GM12875 (cell line): ENCODE measurements around the gene NR1D1.

ENCODE experiments used
- H3K4me3 ChIP-seq: one replicate; pipeline ENCODE4 v1.5.1; 2011; ENCODE audit warnings: low read depth, low read length, control low read depth
- TF ChIP-seq, protein P1 (sequence below): IDR thresholded peaks from 2 replicates; pipeline ENCODE4 v1.5.1; 2011; ENCODE audit warnings: low read depth, mild to moderate bottlenecking, control low read depth, inconsistent platforms, low read length, moderate library complexity, borderline replicate concordance; ENCODE audit not compliant: insufficient read depth

NR1D1 gene

DNA sequence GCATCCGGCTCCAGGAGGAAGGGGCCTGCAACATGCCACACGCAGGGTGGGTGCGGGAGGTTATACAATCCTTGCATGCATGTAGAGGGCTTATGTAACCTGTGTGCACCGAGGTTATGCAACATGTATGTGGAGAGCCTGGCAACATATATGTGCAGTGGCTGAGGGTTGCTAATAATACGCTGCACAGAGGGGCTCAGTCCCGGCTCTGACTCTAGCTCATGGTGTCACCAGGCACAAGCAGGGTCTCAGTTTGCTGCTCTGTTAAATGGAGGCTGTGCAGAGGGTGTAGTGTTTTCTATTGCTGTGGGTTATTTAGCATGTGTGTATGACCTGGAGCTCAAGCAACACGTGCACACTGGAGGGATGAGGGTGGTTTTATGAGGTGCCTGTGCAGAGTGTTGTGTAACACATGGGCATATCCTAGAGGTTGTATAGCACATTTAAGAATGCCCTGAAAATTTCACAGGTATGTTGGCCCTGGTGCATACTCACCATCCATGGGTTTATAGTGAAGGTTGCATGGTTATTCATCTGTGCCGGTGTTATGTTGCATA lies 24.4 kb downstream of the NR1D1 start:
- H3K4me3 ChIP-seq = no peak overlapping the region
- TF ChIP-seq, protein P1, sequence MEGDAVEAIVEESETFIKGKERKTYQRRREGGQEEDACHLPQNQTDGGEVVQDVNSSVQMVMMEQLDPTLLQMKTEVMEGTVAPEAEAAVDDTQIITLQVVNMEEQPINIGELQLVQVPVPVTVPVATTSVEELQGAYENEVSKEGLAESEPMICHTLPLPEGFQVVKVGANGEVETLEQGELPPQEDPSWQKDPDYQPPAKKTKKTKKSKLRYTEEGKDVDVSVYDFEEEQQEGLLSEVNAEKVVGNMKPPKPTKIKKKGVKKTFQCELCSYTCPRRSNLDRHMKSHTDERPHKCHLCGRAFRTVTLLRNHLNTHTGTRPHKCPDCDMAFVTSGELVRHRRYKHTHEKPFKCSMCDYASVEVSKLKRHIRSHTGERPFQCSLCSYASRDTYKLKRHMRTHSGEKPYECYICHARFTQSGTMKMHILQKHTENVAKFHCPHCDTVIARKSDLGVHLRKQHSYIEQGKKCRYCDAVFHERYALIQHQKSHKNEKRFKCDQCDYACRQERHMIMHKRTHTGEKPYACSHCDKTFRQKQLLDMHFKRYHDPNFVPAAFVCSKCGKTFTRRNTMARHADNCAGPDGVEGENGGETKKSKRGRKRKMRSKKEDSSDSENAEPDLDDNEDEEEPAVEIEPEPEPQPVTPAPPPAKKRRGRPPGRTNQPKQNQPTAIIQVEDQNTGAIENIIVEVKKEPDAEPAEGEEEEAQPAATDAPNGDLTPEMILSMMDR = no peak

DNA sequence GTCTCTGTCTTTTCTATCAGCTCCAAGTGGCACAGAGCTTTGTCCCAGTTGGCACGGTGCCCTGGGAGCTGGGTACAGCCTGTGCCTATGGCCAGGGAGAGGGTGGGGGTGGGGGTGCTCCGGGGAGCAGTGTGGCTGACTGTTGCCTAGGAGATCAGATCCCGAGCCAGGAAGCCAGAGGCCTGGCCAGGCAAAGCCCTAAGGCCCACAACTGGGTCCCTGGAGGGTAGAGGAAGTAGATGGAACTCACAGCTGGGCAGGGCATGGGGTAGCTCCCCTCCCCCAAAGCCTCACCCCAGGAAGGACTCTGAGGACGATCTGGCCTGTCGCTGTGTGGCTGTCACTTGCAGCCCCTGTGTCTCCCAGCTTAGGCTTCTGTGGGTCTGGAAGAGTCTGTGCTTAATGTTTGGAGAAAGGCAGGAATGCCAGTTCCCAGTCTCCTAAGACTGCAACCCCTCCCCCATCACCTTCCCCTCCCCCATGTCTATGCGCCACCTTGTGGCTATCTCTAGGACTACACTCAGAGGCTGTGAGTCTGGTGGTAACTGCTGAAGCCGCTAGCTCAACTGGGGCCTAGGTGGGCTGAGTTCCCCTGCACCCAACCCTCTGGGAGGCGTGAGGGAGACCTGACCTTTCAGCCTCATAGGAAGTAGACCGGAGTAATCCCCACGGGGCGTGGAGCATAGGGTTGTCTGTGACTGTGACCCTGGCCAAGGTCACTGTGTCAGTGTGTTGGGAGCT lies 25.0 kb downstream of the NR1D1 start:
- TF ChIP-seq, protein P1 = peak; percentile 91

GRCh38 chr17:40074871-40075200 lies 25.6 kb downstream of the NR1D1 start:
- TF ChIP-seq, protein P1 = no peak
- no peak overlapping the region for H3K4me3 ChIP-seq

More for the DNA sequence above, 25.0 kb downstream of the NR1D1 start:
- H3K4me3 ChIP-seq = no peak overlapping the region

DNA sequence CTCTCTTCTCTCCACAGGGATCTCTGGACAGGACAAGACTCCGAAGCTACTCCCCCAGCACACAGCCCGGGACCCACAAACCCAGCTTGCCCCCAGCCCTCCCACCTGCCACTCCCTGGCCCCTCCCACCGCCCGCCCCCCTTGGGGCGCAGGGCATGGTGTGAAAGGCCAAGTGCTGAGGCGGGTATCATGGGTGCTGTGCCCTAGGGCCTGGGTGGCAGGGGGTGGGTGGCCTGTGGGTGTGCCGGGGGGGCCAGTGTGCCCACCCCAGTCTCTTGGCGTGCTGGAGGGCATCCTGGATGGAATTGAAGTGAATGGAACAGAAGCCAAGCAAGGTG lies 26.2 kb downstream of the NR1D1 start:
- H3K4me3 ChIP-seq = no peak overlapping the region
- TF ChIP-seq, protein P1 = no peak

DNA sequence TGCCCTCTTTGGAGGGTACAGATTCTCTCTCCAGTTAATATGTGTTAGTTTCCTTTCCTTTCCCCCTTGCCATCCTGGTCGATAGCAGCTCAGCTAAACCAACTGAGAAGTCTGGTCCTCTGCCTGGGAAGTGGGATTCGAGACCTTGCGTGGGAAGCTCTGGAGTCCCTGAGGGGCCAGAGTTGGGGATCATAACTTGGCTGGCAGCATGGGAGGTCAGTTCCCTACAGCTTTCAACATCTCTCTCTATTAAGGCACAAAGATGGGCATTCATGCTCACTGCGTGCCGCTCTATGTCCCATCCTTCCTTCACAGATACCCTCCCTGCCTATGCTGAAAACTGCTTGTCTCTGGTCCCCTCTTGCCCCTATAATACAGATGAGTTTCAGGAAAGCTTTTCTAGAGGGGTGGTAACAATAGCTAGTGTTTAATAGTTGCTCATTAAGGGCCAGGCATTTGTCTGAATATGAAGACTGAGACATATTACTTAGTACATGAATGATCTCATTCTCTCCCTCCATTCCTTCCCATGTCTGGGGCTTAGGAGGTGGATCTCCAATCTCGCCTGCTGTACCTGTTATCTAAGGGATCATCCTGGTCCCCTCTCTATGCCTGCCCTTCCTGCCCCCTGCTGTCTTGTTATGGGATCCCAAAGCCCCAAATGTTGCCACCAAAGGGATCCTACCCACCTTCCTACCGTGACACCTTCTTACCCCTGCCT lies 26.8 kb downstream of the NR1D1 start:
- TF ChIP-seq, protein P1 = no peak
- H3K4me3 ChIP-seq = no peak overlapping the region

DNA sequence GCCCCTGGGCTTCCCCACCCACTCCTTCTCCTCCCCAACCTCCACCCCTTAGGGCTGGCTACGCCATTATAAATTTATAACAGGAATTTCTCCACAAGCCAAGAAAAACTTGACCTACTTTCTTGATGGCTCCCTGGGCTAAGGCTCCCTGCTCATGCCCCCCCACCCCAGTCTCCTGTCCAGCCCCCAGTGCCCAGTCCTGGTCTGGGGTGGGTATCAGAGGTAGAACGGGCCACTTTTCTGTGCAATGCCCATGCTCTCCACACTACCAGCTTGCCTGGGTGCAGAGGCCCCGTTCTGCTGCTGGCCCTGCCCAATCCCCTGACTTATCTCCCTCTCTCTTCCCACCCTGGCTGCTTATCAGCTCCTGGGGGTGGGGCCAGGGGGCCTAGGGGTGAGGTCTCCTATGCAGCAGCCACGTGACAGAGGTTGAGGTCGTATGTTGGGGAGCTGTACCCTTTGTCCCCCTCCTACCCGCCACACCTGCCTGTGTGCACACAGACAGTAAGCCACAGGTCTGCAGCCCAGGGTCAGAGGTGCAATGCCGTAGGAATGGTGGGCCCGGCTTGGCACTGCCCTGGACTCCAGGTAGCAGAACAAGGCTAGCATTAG lies 27.5 kb downstream of the NR1D1 start:
- no peak overlapping the region for H3K4me3 ChIP-seq
- TF ChIP-seq, protein P1 = no peak
